HEK293 (cell line): ENCODE data around the gene RBM26.

Source experiments
- CTCF ChIP-seq: fragments of 450-650 bp; formaldehyde crosslinking; IDR thresholded peaks from 2 replicates; pipeline ENCODE4 v1.5.1; 2016; ENCODE audit warnings: missing biosample characterization, missing genetic modification characterization
- KLF10 ChIP-seq: fragments of 450-650 bp; IDR thresholded peaks from 2 replicates; pipeline ENCODE4 v1.5.1; 2018; ENCODE audit warnings: missing biosample characterization, mild to moderate bottlenecking, missing genetic modification characterization
- MZF1 ChIP-seq: fragments of 450-650 bp; formaldehyde crosslinking; IDR thresholded peaks from 2 replicates; pipeline ENCODE4 v1.5.1; 2017; ENCODE audit warnings: missing biosample characterization, missing genetic modification characterization, borderline replicate concordance
- ZFP41 ChIP-seq: fragments of 450-650 bp; formaldehyde crosslinking; IDR thresholded peaks from 2 replicates; pipeline ENCODE4 v1.5.1; 2016; ENCODE audit warnings: missing biosample characterization, missing genetic modification characterization, borderline replicate concordance
- ZNF138 ChIP-seq: fragments of 450-650 bp; formaldehyde crosslinking; IDR thresholded peaks from 2 replicates; pipeline ENCODE4 v1.5.1; 2016; ENCODE audit warnings: missing biosample characterization, missing genetic modification characterization, borderline replicate concordance
- ZNF214 ChIP-seq: fragments of 450-650 bp; formaldehyde crosslinking; IDR thresholded peaks from 2 replicates; pipeline ENCODE4 v1.5.1; 2017; ENCODE audit warnings: missing biosample characterization, mild to moderate bottlenecking, missing genetic modification characterization, borderline replicate concordance
- ZNF24 ChIP-seq: fragments of 450-650 bp; formaldehyde crosslinking; IDR thresholded peaks from 2 replicates; pipeline ENCODE4 v1.5.1; 2016; ENCODE audit warnings: missing biosample characterization, missing genetic modification characterization
- ZNF292 ChIP-seq: fragments of 450-650 bp; formaldehyde crosslinking; IDR thresholded peaks from 2 replicates; pipeline ENCODE4 v1.5.1; 2016; ENCODE audit warnings: low read depth, missing biosample characterization, missing genetic modification characterization, borderline replicate concordance
- ZNF341 ChIP-seq: fragments of 450-650 bp; formaldehyde crosslinking; IDR thresholded peaks from 2 replicates; pipeline ENCODE4; 2016; ENCODE audit warnings: low read depth, missing biosample characterization, missing genetic modification characterization
- ZNF501 ChIP-seq: fragments of 450-650 bp; formaldehyde crosslinking; IDR thresholded peaks from 2 replicates; pipeline ENCODE4 v1.5.1; 2016; ENCODE audit warnings: missing biosample characterization, missing genetic modification characterization
- ZNF548 ChIP-seq: fragments of 450-650 bp; formaldehyde crosslinking; IDR thresholded peaks from 2 replicates; pipeline ENCODE4 v1.5.1; 2016; ENCODE audit warnings: missing biosample characterization, missing genetic modification characterization
- ZNF558 ChIP-seq: fragments of 450-650 bp; formaldehyde crosslinking; IDR thresholded peaks from 2 replicates; pipeline ENCODE4 v1.5.1; 2016; ENCODE audit warnings: missing biosample characterization, missing genetic modification characterization
- ZNF785 ChIP-seq: fragments of 450-650 bp; formaldehyde crosslinking; IDR thresholded peaks from 2 replicates; pipeline ENCODE4 v1.5.1; 2016; ENCODE audit warnings: missing biosample characterization, missing genetic modification characterization
- TF ChIP-seq, protein P1 (sequence below): fragments of 450-650 bp; formaldehyde crosslinking; IDR thresholded peaks from 2 replicates; pipeline ENCODE4 v1.5.1; 2016; ENCODE audit warnings: missing biosample characterization, missing genetic modification characterization

GRCh38 chr13:79447141-79447540, 41.1 kb upstream of the RBM26 start:
- TF ChIP-seq CTCF (no peak), ZNF138 (tag by site-specific recombination) (no peak), ZNF292 (no peak), ZFP41 (tag by site-specific recombination) (no peak), ZNF558 (tag by site-specific recombination) (no peak), ZNF548 (tag by site-specific recombination) (no peak), MZF1 (tag by site-specific recombination) (no peak), ZNF341 (tag by site-specific recombination) (no peak), ZNF501 (tag by site-specific recombination) (no peak), KLF10 (tag by site-specific recombination) (no peak), ZNF24 (tag by site-specific recombination) (no peak), ZNF785 (tag by site-specific recombination) (no peak), ZNF214 (tag by site-specific recombination) (no peak)
- TF ChIP-seq, protein P1, sequence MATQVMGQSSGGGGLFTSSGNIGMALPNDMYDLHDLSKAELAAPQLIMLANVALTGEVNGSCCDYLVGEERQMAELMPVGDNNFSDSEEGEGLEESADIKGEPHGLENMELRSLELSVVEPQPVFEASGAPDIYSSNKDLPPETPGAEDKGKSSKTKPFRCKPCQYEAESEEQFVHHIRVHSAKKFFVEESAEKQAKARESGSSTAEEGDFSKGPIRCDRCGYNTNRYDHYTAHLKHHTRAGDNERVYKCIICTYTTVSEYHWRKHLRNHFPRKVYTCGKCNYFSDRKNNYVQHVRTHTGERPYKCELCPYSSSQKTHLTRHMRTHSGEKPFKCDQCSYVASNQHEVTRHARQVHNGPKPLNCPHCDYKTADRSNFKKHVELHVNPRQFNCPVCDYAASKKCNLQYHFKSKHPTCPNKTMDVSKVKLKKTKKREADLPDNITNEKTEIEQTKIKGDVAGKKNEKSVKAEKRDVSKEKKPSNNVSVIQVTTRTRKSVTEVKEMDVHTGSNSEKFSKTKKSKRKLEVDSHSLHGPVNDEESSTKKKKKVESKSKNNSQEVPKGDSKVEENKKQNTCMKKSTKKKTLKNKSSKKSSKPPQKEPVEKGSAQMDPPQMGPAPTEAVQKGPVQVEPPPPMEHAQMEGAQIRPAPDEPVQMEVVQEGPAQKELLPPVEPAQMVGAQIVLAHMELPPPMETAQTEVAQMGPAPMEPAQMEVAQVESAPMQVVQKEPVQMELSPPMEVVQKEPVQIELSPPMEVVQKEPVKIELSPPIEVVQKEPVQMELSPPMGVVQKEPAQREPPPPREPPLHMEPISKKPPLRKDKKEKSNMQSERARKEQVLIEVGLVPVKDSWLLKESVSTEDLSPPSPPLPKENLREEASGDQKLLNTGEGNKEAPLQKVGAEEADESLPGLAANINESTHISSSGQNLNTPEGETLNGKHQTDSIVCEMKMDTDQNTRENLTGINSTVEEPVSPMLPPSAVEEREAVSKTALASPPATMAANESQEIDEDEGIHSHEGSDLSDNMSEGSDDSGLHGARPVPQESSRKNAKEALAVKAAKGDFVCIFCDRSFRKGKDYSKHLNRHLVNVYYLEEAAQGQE (tag by site-specific recombination), result no peak
